Erythroblast (primary cell): ENCODE results near the gene ANKRD28.

Source experiments
- GATA1 ChIP-seq: IDR thresholded peaks from 2 replicates; pipeline ENCODE4 v1.6.1; 2011; ENCODE audit warnings: low read depth, mild to moderate bottlenecking, control low read depth, low read length, moderate library complexity
- POLR2A ChIP-seq: IDR thresholded peaks from 2 replicates; pipeline ENCODE4 v1.6.1; 2011; ENCODE audit warnings: mild to moderate bottlenecking, low read length

DNA sequence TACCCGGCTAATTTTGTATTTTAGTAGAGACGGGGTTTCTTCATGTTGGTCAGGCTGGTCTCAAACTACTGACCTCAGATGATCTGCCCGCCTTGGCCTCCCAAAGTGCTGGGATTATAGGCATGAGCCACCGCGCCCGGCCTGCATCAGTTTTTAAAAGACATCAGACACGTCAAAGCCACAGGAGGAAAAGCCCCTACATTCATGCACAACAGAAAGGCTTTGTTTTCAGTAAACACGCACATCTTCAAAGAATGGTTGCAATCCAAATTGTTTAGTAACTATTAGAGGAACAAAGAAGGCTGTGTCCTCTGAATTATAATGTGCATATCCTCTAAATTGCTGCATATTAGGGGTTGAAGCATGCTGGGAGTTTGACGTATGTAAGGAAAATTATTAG is 142.9 kb downstream of the ANKRD28 start:
- TF ChIP-seq POLR2A (no peak), GATA1 (no peak)
